Measurements from ENCODE around the gene C5orf34. TPM values are rescaled to one million over a fixed set of nuclear protein-coding genes. Genes with fewer than 3 reads are reported as not detected.
A peak's percentile ranks its signal among the peaks of the same experiment; 100 is the strongest.

The C5orf34 gene
- total and polyA plus RNA-seq, 9 of the 15 experiments (the other 6 are each of a cell fraction or from before 2014, with no cell fraction given): 13.2 to 32.6 (median 20.7) TPM

GRCh38 chr5:43556857-43557542, 42.1 kb upstream of the C5orf34 start, which contains the start of gene PAIP1 (continued):
- TF ChIP-seq ZNF398 (CRISPR knock-in tag; IDR thresholded peaks at IDR 0.05) (no peak), CBX1 (IDR thresholded peaks at IDR 0.05; ENCODE audit: low read depth) (peak; percentile 88; the same call in 1 of the 2 replicates), RBBP5 (IDR thresholded peaks at IDR 0.05; ENCODE audit: borderline replicate concordance, insufficient read depth, low read length, poor library complexity, severe bottlenecking) (peak; percentile 79), TRIM28 (IDR thresholded peaks at IDR 0.05) (no peak), CTCF (IDR thresholded peaks at IDR 0.05 in 2 of 3, conservative IDR thresholded peaks at IDR 0.05 in 1 of 3; ENCODE audit: insufficient read depth in 2 of 3, low read depth in 1 of 3, low read length in 3 of 3) (peak; percentile 61 to 79 (median 68); a peak in 5 of 6 replicates), BACH1 (tag; IDR thresholded peaks at IDR 0.05) (no peak), ILF3 (IDR thresholded peaks at IDR 0.05; ENCODE audit: borderline replicate concordance) (peak; percentile 84; the same call in 1 of the 2 replicates), ZBTB5 (IDR thresholded peaks at IDR 0.05) (no peak), MAFF (IDR thresholded peaks at IDR 0.05; ENCODE audit: low read length) (no peak), ZHX1 (conservative IDR thresholded peaks at IDR 0.05; ENCODE audit: low read length) (no peak; the same call in 1 of the 2 replicates), ZNF197 (CRISPR knock-in tag; IDR thresholded peaks at IDR 0.05; ENCODE audit: low read depth) (peak; percentile 76; the same call in 1 of the 2 replicates), ARID3A (IDR thresholded peaks at IDR 0.05; ENCODE audit: borderline replicate concordance, low read depth, low read length) (no peak), ZBTB1 (CRISPR knock-in tag; IDR thresholded peaks at IDR 0.05; ENCODE audit: borderline replicate concordance, low read depth) (no peak), EHMT2 (IDR thresholded peaks at IDR 0.05) (no peak), CHD1 (IDR thresholded peaks at IDR 0.05; ENCODE audit: low read length) (peak; percentile 30), FOS (IDR thresholded peaks at IDR 0.05; ENCODE audit: extremely low read depth, insufficient read length) (no peak), MXI1 (IDR thresholded peaks at IDR 0.05; ENCODE audit: low read depth, low read length) (peak; percentile 11; the same call in 1 of the 2 replicates)

All from K562 (cell line).